ENCODE results near the gene BPIFB6.

The BPIFB6 gene

GRCh38 chr20:33012327-33013189 lies 18.9 kb upstream of the BPIFB6 start:
- Histone ChIP-seq H2BK12ac (ENCODE audit: low read length) (no peak overlapping the region), H3K79me1 (ENCODE audit: low read length) (no peaks in the 10 kb centered on the region), H4K8ac (ENCODE audit: low read depth, low read length) (no peak overlapping the region), H3K18ac (ENCODE audit: low read length) (no peak overlapping the region), H3K79me2 (ENCODE audit: control insufficient read depth, insufficient read depth, low read length, poor library complexity) (no peaks in the 10 kb centered on the region), H3K23ac (ENCODE audit: low read length) (no peak overlapping the region), H3K27ac (ENCODE audit: low read depth, low read length) (no peak overlapping the region), H4K91ac (ENCODE audit: low read depth, low read length) (no peak overlapping the region), H4K12ac (ENCODE audit: low read depth, low read length) (no peak overlapping the region), H2AFZ (ENCODE audit: insufficient read depth, low read length, poor library complexity) (no peak overlapping the region), H2AK5ac (ENCODE audit: low read length) (no peak overlapping the region), H3K27me3 (ENCODE audit: insufficient read depth, low read length) (no peaks in the 10 kb centered on the region), H2BK120ac (ENCODE audit: insufficient read depth, low read length, poor library complexity) (no peak overlapping the region), H3K9me3 (ENCODE audit: insufficient read depth, low read depth, low read length) (no peaks in the 10 kb centered on the region), H3K4me2 (ENCODE audit: low read length) (no peak overlapping the region), H2BK5ac (ENCODE audit: low read depth, low read length, poor library complexity) (no peak overlapping the region), H3K14ac (ENCODE audit: low read length) (no peak overlapping the region), H3K36me3 (ENCODE audit: control insufficient read depth in 1 of 2, insufficient read depth in 2 of 2, low read length in 2 of 2) (no peaks in the 10 kb centered on the region), H3K9ac (ENCODE audit: low read length) (no peak overlapping the region), H3K4ac (ENCODE audit: low read depth, low read length) (no peak overlapping the region), H3K4me3 (ENCODE audit: low read depth, low read length) (no peak overlapping the region), H3K4me1 (ENCODE audit: control insufficient read depth in 1 of 2, insufficient read depth in 2 of 2, low read length in 2 of 2) (no peaks in the 10 kb centered on the region)
- no peak for DNase-seq
- no CpG with 5 or more reads among the region's 15 CpGs for WGBS (ENCODE audit: extremely low coverage, insufficient coverage, insufficient read length)

GRCh38 chr20:33013701-33014326 lies 17.6 kb upstream of the BPIFB6 start:
- Histone ChIP-seq H3K27ac (ENCODE audit: low read depth, low read length) (no peak overlapping the region), H3K14ac (ENCODE audit: low read length) (no peak overlapping the region), H2BK12ac (ENCODE audit: low read length) (no peak overlapping the region), H4K12ac (ENCODE audit: low read depth, low read length) (no peak overlapping the region), H3K23ac (ENCODE audit: low read length) (no peak overlapping the region), H2BK120ac (ENCODE audit: insufficient read depth, low read length, poor library complexity) (no peak overlapping the region), H3K4me3 (ENCODE audit: low read depth, low read length) (no peak overlapping the region), H3K79me1 (ENCODE audit: low read length) (no peaks in the 10 kb centered on the region), H3K4ac (ENCODE audit: low read depth, low read length) (no peak overlapping the region), H2BK5ac (ENCODE audit: low read depth, low read length, poor library complexity) (no peak overlapping the region), H3K79me2 (ENCODE audit: control insufficient read depth, insufficient read depth, low read length, poor library complexity) (no peaks in the 10 kb centered on the region), H4K8ac (ENCODE audit: low read depth, low read length) (no peak overlapping the region), H3K18ac (ENCODE audit: low read length) (no peak overlapping the region), H3K4me1 (ENCODE audit: control insufficient read depth in 1 of 2, insufficient read depth in 2 of 2, low read length in 2 of 2) (no peaks in the 10 kb centered on the region), H3K9ac (ENCODE audit: low read length) (no peak overlapping the region), H3K4me2 (ENCODE audit: low read length) (no peak overlapping the region), H3K36me3 (ENCODE audit: control insufficient read depth in 1 of 2, insufficient read depth in 2 of 2, low read length in 2 of 2) (no peaks in the 10 kb centered on the region), H2AK5ac (ENCODE audit: low read length) (no peak overlapping the region), H3K27me3 (ENCODE audit: insufficient read depth, low read length) (no peaks in the 10 kb centered on the region), H4K91ac (ENCODE audit: low read depth, low read length) (no peak overlapping the region), H3K9me3 (ENCODE audit: insufficient read depth, low read depth, low read length) (no peaks in the 10 kb centered on the region), H2AFZ (ENCODE audit: insufficient read depth, low read length, poor library complexity) (no peak overlapping the region)
- DNase-seq = no peak
- no CpG with 5 or more reads among the region's 12 CpGs for WGBS (ENCODE audit: extremely low coverage, insufficient coverage, insufficient read length)

DNA sequence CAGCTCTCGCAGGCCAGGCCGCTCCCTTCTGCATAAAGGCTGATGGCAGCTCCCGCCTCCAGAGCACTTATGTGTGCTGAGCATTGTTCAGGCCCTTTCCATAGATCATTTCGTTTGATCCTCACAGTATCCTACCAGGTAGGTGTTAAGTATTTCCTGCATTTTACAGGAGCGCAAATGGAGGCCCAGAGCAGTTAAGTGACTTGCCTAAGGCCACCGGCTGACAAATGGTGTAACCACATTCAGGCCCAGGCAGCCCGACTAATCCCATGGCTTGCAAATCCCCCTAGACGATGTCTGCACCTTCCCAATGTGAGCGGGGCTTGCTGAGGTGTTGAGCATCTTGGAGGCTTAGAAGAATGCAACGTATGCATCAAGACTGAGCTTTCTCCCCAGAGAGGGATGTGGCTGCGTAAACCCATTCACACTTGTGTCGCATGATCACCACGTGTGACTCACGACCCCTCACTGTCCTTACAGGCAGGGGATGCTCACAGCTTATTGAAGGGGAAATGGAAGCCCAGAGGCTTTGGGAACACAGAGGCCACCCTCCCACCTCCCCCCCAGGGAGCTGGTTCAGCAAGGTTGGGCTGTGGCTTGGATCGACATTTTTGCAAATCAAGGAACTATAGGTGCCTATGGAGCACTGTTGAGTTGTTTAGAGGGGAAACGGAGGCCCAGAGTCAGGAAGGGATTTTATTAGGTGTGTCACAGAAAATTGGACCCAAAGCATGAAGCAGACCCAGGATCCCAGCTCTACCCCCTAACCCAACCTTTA lies 16.9 kb upstream of the BPIFB6 start:
- H3K36me3 ChIP-seq (ENCODE audit: control insufficient read depth in 1 of 2, insufficient read depth in 2 of 2, low read length in 2 of 2) = no peaks in the 10 kb centered on the region
- no peak overlapping the region for H2AK5ac ChIP-seq (ENCODE audit: low read length)
- H3K4me2 ChIP-seq (ENCODE audit: low read length) = no peak overlapping the region
- no peak overlapping the region for H3K4ac ChIP-seq (ENCODE audit: low read depth, low read length)
- H4K12ac ChIP-seq (ENCODE audit: low read depth, low read length) = no peak overlapping the region
- no peaks in the 10 kb centered on the region for H3K4me1 ChIP-seq (ENCODE audit: control insufficient read depth in 1 of 2, insufficient read depth in 2 of 2, low read length in 2 of 2)
- no peak overlapping the region for H3K4me3 ChIP-seq (ENCODE audit: low read depth, low read length)
- H3K23ac ChIP-seq (ENCODE audit: low read length) = no peak overlapping the region
- no peak overlapping the region for H4K8ac ChIP-seq (ENCODE audit: low read depth, low read length)
- no peak overlapping the region for H2BK5ac ChIP-seq (ENCODE audit: low read depth, low read length, poor library complexity)
- no peak overlapping the region for H2BK12ac ChIP-seq (ENCODE audit: low read length)
- H3K9me3 ChIP-seq (ENCODE audit: insufficient read depth, low read depth, low read length) = no peaks in the 10 kb centered on the region
- no peak overlapping the region for H3K9ac ChIP-seq (ENCODE audit: low read length)
- H3K27me3 ChIP-seq (ENCODE audit: insufficient read depth, low read length) = no peaks in the 10 kb centered on the region
- DNase-seq = no peak
- no peaks in the 10 kb centered on the region for H3K79me2 ChIP-seq (ENCODE audit: control insufficient read depth, insufficient read depth, low read length, poor library complexity)
- H3K79me1 ChIP-seq (ENCODE audit: low read length) = no peaks in the 10 kb centered on the region
- no CpG with 5 or more reads among the region's 16 CpGs for whole genome bisulfite sequencing (ENCODE audit: extremely low coverage, insufficient coverage, insufficient read length)
- H3K14ac ChIP-seq (ENCODE audit: low read length) = no peak overlapping the region
- H4K91ac ChIP-seq (ENCODE audit: low read depth, low read length) = no peak overlapping the region
- H3K18ac ChIP-seq (ENCODE audit: low read length) = no peak overlapping the region
- H2BK120ac ChIP-seq (ENCODE audit: insufficient read depth, low read length, poor library complexity) = no peak overlapping the region
- H2AFZ ChIP-seq (ENCODE audit: insufficient read depth, low read length, poor library complexity) = no peak overlapping the region
- no peak overlapping the region for H3K27ac ChIP-seq (ENCODE audit: low read depth, low read length)

DNA sequence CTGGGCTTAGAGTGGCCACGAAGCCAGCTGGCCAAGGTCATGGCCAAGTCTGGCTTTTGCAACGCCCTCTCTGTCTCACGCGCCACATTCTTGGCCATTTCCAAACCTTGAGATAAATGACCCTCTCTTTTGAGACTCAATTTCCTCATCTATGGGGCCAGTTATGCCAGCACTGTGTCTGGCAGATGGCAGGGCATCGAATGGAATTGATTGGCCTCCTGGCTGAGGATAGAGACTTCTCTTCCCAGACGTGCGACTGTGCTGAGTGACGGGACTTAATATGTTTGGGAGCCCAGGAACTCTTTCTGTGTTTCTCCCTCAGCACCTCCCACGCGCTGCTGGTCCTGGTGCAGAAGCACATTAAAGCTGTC lies 16.3 kb upstream of the BPIFB6 start:
- Histone ChIP-seq H2AK5ac (ENCODE audit: low read length) (no peak overlapping the region), H3K4me2 (ENCODE audit: low read length) (no peak overlapping the region)
- no CpG with 5 or more reads among the region's 10 CpGs for WGBS (ENCODE audit: extremely low coverage, insufficient coverage, insufficient read length)

More for the DNA sequence above, 16.3 kb upstream of the BPIFB6 start:
- no peaks in the 10 kb centered on the region for H3K36me3 ChIP-seq (ENCODE audit: control insufficient read depth in 1 of 2, insufficient read depth in 2 of 2, low read length in 2 of 2)
- H4K8ac ChIP-seq (ENCODE audit: low read depth, low read length) = no peak overlapping the region
- H3K4me3 ChIP-seq (ENCODE audit: low read depth, low read length) = no peak overlapping the region
- no peak overlapping the region for H3K23ac ChIP-seq (ENCODE audit: low read length)
- DNase-seq = no peak
- no peak overlapping the region for H3K18ac ChIP-seq (ENCODE audit: low read length)
- no peaks in the 10 kb centered on the region for H3K79me1 ChIP-seq (ENCODE audit: low read length)
- no peak overlapping the region for H4K91ac ChIP-seq (ENCODE audit: low read depth, low read length)
- no peak overlapping the region for H2BK5ac ChIP-seq (ENCODE audit: low read depth, low read length, poor library complexity)
- no peaks in the 10 kb centered on the region for H3K4me1 ChIP-seq (ENCODE audit: control insufficient read depth in 1 of 2, insufficient read depth in 2 of 2, low read length in 2 of 2)
- no peak overlapping the region for H4K12ac ChIP-seq (ENCODE audit: low read depth, low read length)
- no peak overlapping the region for H3K4ac ChIP-seq (ENCODE audit: low read depth, low read length)
- H2AFZ ChIP-seq (ENCODE audit: insufficient read depth, low read length, poor library complexity) = no peak overlapping the region
- no peaks in the 10 kb centered on the region for H3K27me3 ChIP-seq (ENCODE audit: insufficient read depth, low read length)
- no peaks in the 10 kb centered on the region for H3K79me2 ChIP-seq (ENCODE audit: control insufficient read depth, insufficient read depth, low read length, poor library complexity)
- no peak overlapping the region for H3K9ac ChIP-seq (ENCODE audit: low read length)
- no peak overlapping the region for H3K14ac ChIP-seq (ENCODE audit: low read length)
- no peak overlapping the region for H2BK12ac ChIP-seq (ENCODE audit: low read length)
- no peak overlapping the region for H3K27ac ChIP-seq (ENCODE audit: low read depth, low read length)
- H3K9me3 ChIP-seq (ENCODE audit: insufficient read depth, low read depth, low read length) = no peaks in the 10 kb centered on the region
- H2BK120ac ChIP-seq (ENCODE audit: insufficient read depth, low read length, poor library complexity) = no peak overlapping the region
